HepG2 (cell line): ENCODE data around the gene SCT. TPM values are rescaled to one million over a fixed set of nuclear protein-coding genes. Genes with fewer than 3 reads are reported as not detected.

Experiments used
- ATAC-seq: fragments of 200-7000 bp; cut with Tn5 transposase; 3 replicates; pipeline ENCODE4 v1.9.1; 2020; ENCODE audit warnings: mild to moderate bottlenecking, moderate library complexity
- BruUV-seq: library from RNA; stranded (reverse); fragments of 400-500 nt; replicated peaks from 2 replicates; lab custom pipeline; 2021; lab: Mats Ljungman, UMichigan
- CTCF ChIA-PET: fragments of 300-600 bp; formaldehyde crosslinking; extraction: SDS; loops from one replicate; lab custom pipeline; 2021; ENCODE audit warnings: low total read pairs, inconsistent platforms, low intra/inter-chr PET ratio; lab: Yijun Ruan, JAX
- POLR2A ChIA-PET: fragments of 350-600 bp; sonication (Branson Sonifier 250); formaldehyde crosslinking; loops from one replicate; lab custom pipeline; 2020; ENCODE audit warnings: antibody characterized with exemption, inconsistent platforms; lab: Yijun Ruan, JAX
- DNase-seq: peaks from one replicate; pipeline ENCODE4 v3.0.0-alpha.2; 2015; ENCODE audit warnings: low spot score
- FAIRE-seq: peaks from 3 replicates; lab custom pipeline; 2011; peaks lifted over from hg19 to GRCh38; lab: Jason Lieb, UNC
- H2AFZ ChIP-seq: one replicate; pipeline ENCODE4 v1.6.1; 2011; ENCODE audit warnings: low read length, inconsistent platforms
- H3K27ac ChIP-seq: fragments of 300-600 bp; 3 replicates; pipeline ENCODE4 v1.8.0; 2011; ENCODE audit warnings: mixed run types, mild to moderate bottlenecking, mixed read lengths, low read length, inconsistent platforms; ENCODE audit not compliant: insufficient read depth; ENCODE audit errors: extremely low read length
- H3K27me3 ChIP-seq, 2 experiments: fragments of 200-600 bp in 1 of 2; 2 replicates in 1 of 2; 3 replicates in 1 of 2; pipeline versions ENCODE4 v1.6.0 to v1.8.0; 2011; ENCODE audit warnings: low read length in 2 of 2, mild to moderate bottlenecking in 2 of 2, moderate library complexity in 2 of 2, inconsistent platforms in 1 of 2; ENCODE audit not compliant: insufficient read depth in 2 of 2, control insufficient read depth in 1 of 2
- H3K36me3 ChIP-seq, 2 experiments: fragments of 200-600 bp in 1 of 2; replicated peaks in 1 of 2; 2 replicates in 1 of 2; 3 replicates in 1 of 2; pipeline versions ENCODE4 v1.5.1 to v1.8.0; 2011; ENCODE audit warnings: low read length in 2 of 2, inconsistent platforms in 1 of 2; ENCODE audit not compliant: insufficient read depth in 2 of 2, control insufficient read depth in 1 of 2
- H3K4me1 ChIP-seq: 2 replicates; pipeline ENCODE4 v1.5.1; 2012; ENCODE audit warnings: low read length, inconsistent platforms; ENCODE audit not compliant: insufficient read depth
- H3K4me2 ChIP-seq: 2 replicates; pipeline ENCODE4 v1.6.0; 2011; ENCODE audit warnings: low read depth, low read length, inconsistent platforms
- H3K4me3 ChIP-seq, 3 experiments: fragments of 200-600 bp in 1 of 3; sonication (generic), shearing (Covaris generic) in 1 of 3; replicated peaks in 1 of 3; 2 replicates each; pipeline ENCODE4 v1.5.1; 2011 to 2016; ENCODE audit warnings: low read length in 3 of 3, inconsistent platforms in 2 of 3, low read depth in 2 of 3, mild to moderate bottlenecking in 2 of 3, control low read depth in 1 of 3, mixed read lengths in 1 of 3; ENCODE audit not compliant: insufficient read depth in 1 of 3
- H3K79me2 ChIP-seq: one replicate; pipeline ENCODE4 v1.6.1; 2011; ENCODE audit warnings: low read length, inconsistent platforms; ENCODE audit not compliant: insufficient read depth
- H3K9ac ChIP-seq: 2 replicates; pipeline ENCODE4 v1.6.0; 2011; ENCODE audit warnings: mild to moderate bottlenecking, low read depth, low read length, inconsistent platforms; ENCODE audit not compliant: insufficient read depth
- H3K9me3 ChIP-seq: 2 replicates; pipeline ENCODE4 v1.5.1; 2012; ENCODE audit warnings: mild to moderate bottlenecking, low read length
- H4K20me1 ChIP-seq: 2 replicates; pipeline ENCODE4 v1.6.0; 2011; ENCODE audit warnings: inconsistent platforms, mild to moderate bottlenecking, low read length, moderate library complexity; ENCODE audit not compliant: insufficient read depth
- AHR ChIP-seq: IDR thresholded peaks from 2 replicates; pipeline ENCODE4 v1.6.1; 2018; ENCODE audit warnings: missing genetic modification reagents, missing compliant biosample characterization
- E2F2 ChIP-seq: sonication (generic); formaldehyde crosslinking; IDR thresholded peaks from 2 replicates; pipeline ENCODE4 v1.4.0; 2020; ENCODE audit warnings: missing genetic modification reagents, borderline replicate concordance
- FOXJ3 ChIP-seq: sonication (generic); formaldehyde crosslinking; IDR thresholded peaks from 2 replicates; pipeline ENCODE4 v1.4.0; 2020; ENCODE audit warnings: missing genetic modification reagents, mild to moderate bottlenecking, borderline replicate concordance
- HIVEP1 ChIP-seq: sonication (generic); formaldehyde crosslinking; IDR thresholded peaks from 2 replicates; pipeline ENCODE4 v1.4.0; 2020; ENCODE audit warnings: mild to moderate bottlenecking, missing genetic modification reagents
- HOXA5 ChIP-seq: sonication (generic); formaldehyde crosslinking; IDR thresholded peaks from 2 replicates; pipeline ENCODE4 v1.4.0; 2020; ENCODE audit warnings: missing genetic modification reagents
- KDM5B ChIP-seq: sonication (generic); formaldehyde crosslinking; IDR thresholded peaks from 2 replicates; pipeline ENCODE4 v1.4.0; 2020; ENCODE audit warnings: missing genetic modification reagents, mild to moderate bottlenecking, borderline replicate concordance
- MED13 ChIP-seq: sonication (generic); formaldehyde crosslinking; IDR thresholded peaks from 2 replicates; pipeline ENCODE4 v1.5.0; 2020; ENCODE audit warnings: missing genetic modification reagents
- MYPOP ChIP-seq: sonication (generic); formaldehyde crosslinking; IDR thresholded peaks from 2 replicates; pipeline ENCODE4 v1.8.1; 2023; ENCODE audit warnings: mild to moderate bottlenecking, moderate library complexity, missing genetic modification reagents
- PATZ1 ChIP-seq: sonication (generic); formaldehyde crosslinking; IDR thresholded peaks from 2 replicates; pipeline ENCODE4 v1.4.0; 2020; ENCODE audit warnings: missing genetic modification reagents
- ZBTB7A ChIP-seq: sonication (generic); formaldehyde crosslinking; IDR thresholded peaks from 2 replicates; pipeline ENCODE4 v1.8.0; 2022; ENCODE audit warnings: mild to moderate bottlenecking, missing genetic modification reagents
- ZFP1 ChIP-seq: IDR thresholded peaks from 2 replicates; pipeline ENCODE4 v1.6.1; 2016
- ZFP37 ChIP-seq: sonication (generic); formaldehyde crosslinking; IDR thresholded peaks from 2 replicates; pipeline ENCODE4 v1.4.0; 2020; ENCODE audit warnings: missing genetic modification reagents, borderline replicate concordance
- ZHX1 ChIP-seq: sonication (generic); formaldehyde crosslinking; IDR thresholded peaks from 2 replicates; pipeline ENCODE4 v1.8.1; 2022; ENCODE audit warnings: low read depth, mild to moderate bottlenecking, missing genetic modification reagents
- ZNF781 ChIP-seq: sonication (generic); formaldehyde crosslinking; IDR thresholded peaks from 2 replicates; pipeline ENCODE4 v1.5.1; 2020; ENCODE audit warnings: borderline replicate concordance, mild to moderate bottlenecking, missing genetic modification reagents; ENCODE audit errors: not compliant biosample characterization
- WGBS: methylation state at CpG from one replicate; pipeline ENCODE4 v1.1.6; 2017; ENCODE audit warnings: low lambda C conversion rate; 5-methylcytosine and 5-hydroxymethylcytosine counted together
- in situ Hi-C: cut with HindIII; loops from 2 replicates; pipeline ENCODE4 v1.10.0; 2017; ENCODE audit warnings: low pct_unique_long_range_greater_than_20kb; ENCODE audit not compliant: extremely low pct_ligation_motif_present
- intact Hi-C: fragments of 100-400 bp; cut with micrococcal nuclease; formaldehyde crosslinking; loops from one replicate; pipeline ENCODE4 v1.10.0; 2022; ENCODE audit not compliant: unreplicated experiment
- polyA plus RNA-seq, 8 experiments: library from polyadenylated mRNA; depleted of rRNA in 3 of 8; stranded (reverse) in 7 of 8; unstranded in 1 of 8; fragments of >200 nt; fragmentation: Illumina TruSeq in 4 of 8; extraction: Trizol in 4 of 8; gene quantifications; 2 replicates each; pipeline versions ENCODE4 v1.2.1 to v1.2.3, GENCODE V29; 2011 to 2016; ENCODE audit warnings: low read depth in 4 of 8, missing spikeins in 1 of 8, mixed read lengths in 1 of 8; ENCODE audit not compliant: insufficient read depth in 1 of 8
- total RNA-seq, 5 experiments: library from RNA; depleted of rRNA; stranded (reverse); fragments of >200 nt; fragmentation: Illumina TruSeq; extraction: Trizol; gene quantifications; 2 replicates each; pipeline ENCODE4 v1.2.3, GENCODE V29; 2016; ENCODE audit warnings: low read depth in 1 of 5

SCT gene
- total and polyA plus RNA-seq, 2 of the 13 experiments (the other 11 are each of a cell fraction or from before 2014, with no cell fraction given): not detected

GRCh38 chr11:623999-624704 lies 2.8 kb downstream of the SCT start:
- Histone ChIP-seq H3K9ac (peak overlapping the region; percentile 34; the same call in 1 of the 2 replicates), H3K27me3 (no peaks in the 10 kb centered on the region), H3K79me2 (no peaks in the 10 kb centered on the region), H3K9me3 (no peaks in the 10 kb centered on the region), H4K20me1 (peaks cover 16% of the 10 kb centered on the region; the same call in 1 of the 2 replicates), H3K36me3 (peaks cover 0 to 4% of the 10 kb centered on the region in 2 experiments; a peak in 1 of 5 replicates), H3K4me2 (peak overlapping the region; percentile 75), H3K4me1 (peaks cover 31% of the 10 kb centered on the region), H3K27ac (peak overlapping the region; percentile 46), H3K4me3 (peak overlapping the region; percentile 49 to 57 (median 53); a peak in 5 of 6 replicates), H2AFZ (no peak overlapping the region)
- no peak for DNase-seq
- ChIA-PET POLR2A (interaction anchor here (0.9 kb wide), 1 partner anchor 10 kb away, joined by 3 read pairs; no protein-coding TSS in a partner anchor), CTCF (no interaction called here)
- intact Hi-C loops (no loop called here), in situ Hi-C loops (loop anchor here (10.0 kb wide), 1 partner anchor 69 kb away; no protein-coding TSS in a partner anchor)
- FAIRE-seq: no peak
- no TSS peak for BruUV-seq
- 56% methylated on average over 10 of the region's 25 CpGs for WGBS
- peak; percentile 10 for ATAC-seq
- TF ChIP-seq MYPOP (CRISPR knock-in tag): no peak
- TF ChIP-seq HIVEP1 (CRISPR knock-in tag): no peak
- no peak for TF ChIP-seq MED13 (CRISPR knock-in tag)
- no peak for TF ChIP-seq ZFP37 (CRISPR knock-in tag)
- peak; percentile 8; the same call in 1 of the 2 replicates for TF ChIP-seq KDM5B (CRISPR knock-in tag)
- no peak for TF ChIP-seq E2F2 (CRISPR knock-in tag)
- TF ChIP-seq AHR: no peak
- no peak for TF ChIP-seq FOXJ3 (CRISPR knock-in tag)
- TF ChIP-seq ZFP1: no peak
- 0 out of 2 replicates have a peak, but pooled peaks have one; percentile 20 for TF ChIP-seq PATZ1 (CRISPR knock-in tag)
- TF ChIP-seq ZBTB7A (CRISPR knock-in tag): no peak
- TF ChIP-seq ZHX1 (CRISPR knock-in tag): 0 out of 2 replicates have a peak, but pooled peaks have one; percentile 12
- no peak for TF ChIP-seq HOXA5 (CRISPR knock-in tag)
- no peak for TF ChIP-seq ZNF781
